GM19035 (cell line): ENCODE measurements around the gene TEF.

Experiments
- ATAC-seq: cut with Tn5 transposase; IDR thresholded peaks from one replicate; pipeline ENCODE4 v1.9.1; 2021; ENCODE audit not compliant: unreplicated experiment

Gene TEF

DNA sequence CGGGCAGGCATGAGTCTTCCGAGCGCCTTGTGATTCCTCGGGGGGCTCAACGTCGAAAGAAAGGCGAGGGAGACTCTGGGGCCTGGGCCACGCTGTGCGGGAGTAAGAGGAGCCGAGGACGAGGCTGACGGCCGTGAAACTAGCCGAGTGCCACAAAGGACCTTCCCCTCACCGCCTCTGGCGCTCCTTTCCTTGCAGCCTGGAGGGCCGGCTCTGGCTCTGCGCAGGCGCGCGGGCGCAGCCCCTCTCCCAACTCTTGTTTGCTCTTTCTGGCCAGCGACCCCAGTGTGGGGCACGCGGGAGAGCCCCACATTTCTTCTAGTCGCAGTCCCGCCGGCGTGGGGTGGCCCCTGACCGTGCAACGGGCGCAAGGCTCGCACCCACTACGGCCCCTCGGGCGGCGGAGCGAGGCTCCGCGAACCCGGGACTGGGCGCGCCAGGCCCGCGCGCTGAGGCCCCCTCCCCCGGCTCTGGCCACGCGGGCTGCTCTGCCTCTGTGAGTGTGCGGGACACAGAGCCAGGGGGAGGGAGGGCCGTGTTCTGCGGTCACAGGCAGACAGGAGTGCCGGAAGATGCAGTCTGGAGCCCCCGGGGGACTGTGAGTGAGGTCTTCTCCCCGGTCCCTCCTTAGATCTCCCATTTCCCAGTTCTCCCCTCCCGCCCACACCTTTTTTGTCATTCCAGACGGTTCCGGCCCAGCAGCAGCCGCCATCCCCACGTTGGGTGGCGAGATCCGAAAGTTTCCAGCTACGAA lies 65.9 kb downstream of the TEF start:
- peak; percentile 13 for ATAC-seq

DNA sequence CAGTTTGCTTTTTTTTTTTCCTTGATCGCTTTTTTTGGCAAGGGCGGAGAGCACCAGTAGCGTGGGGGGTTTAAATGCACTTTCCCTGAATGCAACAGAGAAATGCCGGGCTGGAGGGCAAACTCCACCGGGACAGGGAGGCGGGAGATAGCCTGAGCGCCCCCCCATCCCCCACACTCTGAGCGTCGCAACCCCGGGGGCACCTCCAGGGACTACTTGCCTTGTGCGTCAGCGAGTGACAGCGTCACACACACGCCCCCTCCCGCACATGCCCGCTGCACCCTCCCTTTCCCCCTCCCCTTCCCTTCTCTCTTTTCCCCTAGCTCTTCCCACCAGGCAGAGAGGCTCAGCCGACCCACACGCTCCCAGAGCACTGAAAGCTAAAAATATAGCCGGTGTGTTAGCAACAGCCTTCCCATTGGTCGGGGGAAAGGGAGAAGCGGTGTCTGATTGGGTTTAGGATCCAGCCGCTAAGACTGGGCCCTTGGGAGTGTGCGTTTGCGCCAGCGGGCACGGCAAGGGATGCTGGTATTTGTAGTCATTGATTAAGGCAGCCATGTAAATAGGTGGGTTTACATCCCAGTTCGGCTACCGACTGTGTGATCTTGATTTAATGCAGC lies 66.6 kb downstream of the TEF start:
- ATAC-seq = peak; percentile 44
